ENCODE measurements around the gene DYDC2.

GRCh38 chr10:80324086-80324485 is 32.5 kb upstream of the DYDC2 start:
- no peak for TF ChIP-seq CTCF (IDR thresholded peaks at IDR 0.05)
- no peak for TF ChIP-seq POLR2A (IDR thresholded peaks at IDR 0.05)

All from testis (tissue), 2 donors.